Mucosa of stomach (tissue), 1 donor: ENCODE results near the gene LIN28A.
"Not testable (repeated sequence)": the region's sequence is repeated elsewhere in the genome, so short reads cannot be mapped to it uniquely, and the experiment has no call there.

Experiments
- H3K27me3 ChIP-seq: one replicate; pipeline ENCODE4 v1.7.0; 2013; ENCODE audit warnings: mild to moderate bottlenecking, low read length; ENCODE audit not compliant: control insufficient read depth, insufficient read depth
- H3K36me3 ChIP-seq: one replicate; pipeline ENCODE4 v1.7.0; 2013; ENCODE audit warnings: low read length; ENCODE audit not compliant: control insufficient read depth, insufficient read depth
- H3K4me1 ChIP-seq: one replicate; pipeline ENCODE4 v1.7.0; 2013; ENCODE audit warnings: mild to moderate bottlenecking, low read length; ENCODE audit not compliant: control insufficient read depth, insufficient read depth
- H3K4me3 ChIP-seq: one replicate; pipeline ENCODE4 v1.7.0; 2013; ENCODE audit warnings: low read length
- H3K9ac ChIP-seq: one replicate; pipeline ENCODE4 v1.7.0; 2013; ENCODE audit warnings: mild to moderate bottlenecking, low read length, moderate library complexity
- H3K9me3 ChIP-seq: one replicate; pipeline ENCODE4 v1.7.0; 2013; ENCODE audit warnings: mild to moderate bottlenecking, low read length, moderate library complexity; ENCODE audit not compliant: control insufficient read depth
- donor health status: Pancreatic carcinoma.

LIN28A gene

DNA sequence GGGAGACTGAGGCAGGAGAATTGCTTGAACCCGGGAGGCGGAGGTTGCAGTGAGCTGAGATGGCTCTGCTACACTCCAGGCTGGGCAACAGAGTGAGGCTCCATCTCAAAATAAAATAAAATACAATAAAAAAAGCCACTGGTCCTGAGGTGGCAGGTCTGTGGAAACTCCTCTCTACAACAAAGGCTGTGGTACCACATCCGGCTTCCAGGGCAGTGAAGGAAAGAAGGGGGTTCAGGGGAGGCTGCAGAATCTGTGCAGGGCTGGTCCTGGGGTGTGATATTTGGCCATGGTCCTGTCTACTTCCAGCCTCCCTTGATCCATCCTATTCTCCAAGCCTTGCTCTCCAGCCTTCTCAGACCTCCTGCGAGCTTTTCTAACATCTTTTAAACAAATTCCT lies 37.3 kb upstream of the LIN28A start:
- H3K4me1 ChIP-seq: peaks cover 3% of the 10 kb centered on the region
- no peak overlapping the region for H3K9ac ChIP-seq
- H3K27me3 ChIP-seq: no peaks in the 10 kb centered on the region
- H3K4me3 ChIP-seq: no peak overlapping the region
- H3K36me3 ChIP-seq: no peaks in the 10 kb centered on the region
- H3K9me3 ChIP-seq: no peaks in the 10 kb centered on the region

DNA sequence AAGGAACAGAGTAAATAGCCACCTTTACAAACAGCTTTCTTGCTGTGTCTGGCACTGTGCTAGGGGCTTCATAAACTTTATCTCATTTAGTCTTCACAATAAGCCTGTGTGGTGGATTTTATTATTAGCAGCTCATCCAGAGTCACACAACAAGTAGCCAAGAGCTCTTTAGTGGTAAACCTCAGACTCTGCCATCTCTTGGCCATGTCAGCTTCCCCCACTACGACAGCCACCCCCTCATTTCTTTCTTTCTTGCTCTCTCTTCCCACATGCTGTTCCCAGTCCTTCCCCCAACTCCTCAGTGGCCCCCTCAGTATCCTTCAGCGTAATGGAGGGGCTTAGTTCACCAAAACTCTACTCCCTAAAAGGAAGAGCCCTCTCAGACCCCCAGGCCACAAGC lies 36.8 kb upstream of the LIN28A start:
- Histone ChIP-seq H3K4me1 (peaks cover 8% of the 10 kb centered on the region), H3K9me3 (no peaks in the 10 kb centered on the region)

DNA sequence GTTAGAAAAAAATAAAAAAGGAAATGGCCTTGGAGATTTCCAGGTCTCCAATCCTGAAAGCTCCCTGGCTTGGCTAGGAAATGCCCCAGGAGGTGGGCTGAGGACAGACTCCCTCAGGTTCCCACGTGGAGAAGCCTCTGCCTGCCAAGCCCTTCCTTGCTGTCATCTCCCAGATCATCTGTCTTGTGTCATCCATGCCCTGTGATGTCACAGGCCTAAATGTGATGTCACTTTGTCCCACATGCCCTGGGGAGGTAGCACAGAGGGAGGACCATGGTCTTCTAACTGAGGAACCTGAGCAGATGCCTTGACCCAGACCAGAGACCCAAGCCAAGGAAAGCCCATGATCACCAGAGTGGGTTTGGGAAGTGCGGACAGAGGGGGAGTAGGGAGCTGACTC lies 36.3 kb upstream of the LIN28A start:
- not testable (repeated sequence) for H3K4me1 ChIP-seq, H3K9ac ChIP-seq, H3K9me3 ChIP-seq, H3K36me3 ChIP-seq, H3K27me3 ChIP-seq, H3K4me3 ChIP-seq

More for the DNA sequence above, 36.8 kb upstream of the LIN28A start:
- no peaks in the 10 kb centered on the region for H3K36me3 ChIP-seq
- no peak overlapping the region for H3K9ac ChIP-seq
- H3K27me3 ChIP-seq: no peaks in the 10 kb centered on the region
- H3K4me3 ChIP-seq: no peak overlapping the region

DNA sequence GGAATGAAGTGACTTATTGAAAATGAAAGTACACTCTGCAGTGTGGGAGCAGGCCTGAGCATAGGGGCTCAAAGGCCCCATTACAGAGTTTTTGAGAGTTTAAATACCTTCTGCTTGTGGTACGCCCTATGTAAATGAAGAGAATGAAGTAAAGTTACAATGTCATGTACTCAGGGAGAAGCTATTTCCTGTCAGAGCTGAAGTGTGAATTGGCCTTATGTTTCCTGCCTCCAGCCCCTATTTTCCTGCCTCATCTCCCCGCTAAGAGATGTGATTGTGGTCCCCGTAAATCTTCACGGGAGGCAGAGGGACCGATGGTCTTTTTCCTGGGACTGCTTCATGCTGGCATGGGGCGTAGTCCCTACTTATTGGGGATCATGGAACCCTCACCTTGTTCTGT lies 35.5 kb upstream of the LIN28A start:
- no peak overlapping the region for H3K9ac ChIP-seq
- no peaks in the 10 kb centered on the region for H3K9me3 ChIP-seq
- no peaks in the 10 kb centered on the region for H3K27me3 ChIP-seq
- H3K4me1 ChIP-seq: peaks cover 8% of the 10 kb centered on the region
- no peak overlapping the region for H3K4me3 ChIP-seq
- H3K36me3 ChIP-seq: no peaks in the 10 kb centered on the region

DNA sequence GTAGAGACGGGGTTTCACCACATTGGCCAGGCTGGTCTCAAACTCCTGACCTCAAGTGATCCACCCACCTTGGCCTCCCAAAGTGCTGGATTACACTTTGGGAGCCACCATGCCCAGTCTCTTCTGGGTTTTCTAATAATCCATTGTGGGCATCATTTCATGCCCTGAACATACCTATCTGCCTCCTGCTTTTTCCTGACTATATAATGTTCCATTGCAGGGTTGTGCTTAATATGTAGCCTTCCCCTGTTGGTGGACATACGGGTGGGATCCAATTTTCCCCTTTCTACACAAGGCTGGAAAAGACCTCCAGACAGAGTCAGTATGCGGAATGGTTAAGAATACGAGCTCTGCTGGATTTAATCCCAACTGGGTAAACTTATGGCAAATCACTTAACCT lies 34.6 kb upstream of the LIN28A start:
- Histone ChIP-seq H3K27me3 (no peaks in the 10 kb centered on the region), H3K36me3 (no peaks in the 10 kb centered on the region), H3K4me3 (no peak overlapping the region), H3K9me3 (no peaks in the 10 kb centered on the region), H3K9ac (no peak overlapping the region), H3K4me1 (peaks cover 8% of the 10 kb centered on the region)

DNA sequence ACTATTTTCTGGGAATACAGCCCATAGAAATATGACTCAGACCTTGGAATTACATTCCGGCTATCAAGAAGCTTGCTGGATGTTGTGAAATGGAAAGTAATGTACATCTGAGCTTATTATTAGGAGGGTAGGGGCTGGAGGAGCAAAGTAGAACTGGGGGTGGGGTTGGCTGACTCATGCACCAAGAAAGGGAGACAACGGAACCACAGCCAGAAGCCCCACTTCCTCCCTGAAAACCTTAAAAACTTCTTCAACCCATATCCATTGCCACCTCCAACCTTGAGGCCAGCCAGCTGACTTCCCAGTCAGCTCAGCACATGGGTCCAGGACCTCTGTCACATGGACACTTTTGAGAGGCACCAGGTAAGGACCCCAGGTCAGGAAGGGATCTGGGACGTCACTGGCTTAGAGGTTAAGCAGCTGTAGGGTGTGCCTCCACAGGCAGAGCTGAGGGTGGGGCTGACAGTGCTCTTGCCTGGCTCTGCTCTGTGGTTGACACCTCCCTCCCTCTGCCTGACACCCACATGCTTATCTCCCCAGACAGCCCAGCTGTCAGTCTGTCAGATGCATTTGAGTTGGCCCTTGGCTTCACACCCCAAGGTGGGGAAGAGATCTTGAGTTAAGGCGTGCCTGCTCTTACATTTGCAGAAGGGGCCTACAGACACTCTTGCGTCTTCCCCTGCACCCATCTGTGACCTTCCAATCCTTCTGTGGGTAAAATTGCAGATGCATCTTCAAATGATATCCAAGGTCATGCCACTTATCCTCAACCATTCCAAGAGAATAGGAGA lies 32.3 kb upstream of the LIN28A start:
- Histone ChIP-seq H3K27me3 (no peaks in the 10 kb centered on the region), H3K9me3 (no peaks in the 10 kb centered on the region), H3K9ac (no peak overlapping the region), H3K4me1 (peaks cover 8% of the 10 kb centered on the region), H3K36me3 (no peaks in the 10 kb centered on the region), H3K4me3 (no peak overlapping the region)

DNA sequence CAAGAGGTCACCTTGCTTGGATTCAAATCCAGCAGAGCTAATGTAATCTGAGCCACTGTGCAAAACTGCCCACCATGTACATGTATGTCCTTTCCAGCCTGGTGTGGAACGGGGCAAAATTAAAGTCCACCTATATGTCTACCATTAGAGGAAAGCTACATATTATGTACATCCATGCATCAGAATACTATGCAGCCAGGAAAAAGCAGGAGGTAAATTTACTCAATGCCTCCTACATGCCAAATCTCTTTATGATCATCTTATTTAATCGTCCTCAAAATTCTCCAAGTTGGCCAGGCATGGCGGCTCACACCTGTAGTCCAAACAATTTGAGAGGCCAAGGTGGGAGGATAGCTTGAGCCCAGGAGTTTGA lies 31.8 kb upstream of the LIN28A start:
- no peak overlapping the region for H3K4me3 ChIP-seq
- no peaks in the 10 kb centered on the region for H3K36me3 ChIP-seq
- peaks cover 8% of the 10 kb centered on the region for H3K4me1 ChIP-seq
- H3K9me3 ChIP-seq: no peaks in the 10 kb centered on the region
- no peaks in the 10 kb centered on the region for H3K27me3 ChIP-seq
- no peak overlapping the region for H3K9ac ChIP-seq

DNA sequence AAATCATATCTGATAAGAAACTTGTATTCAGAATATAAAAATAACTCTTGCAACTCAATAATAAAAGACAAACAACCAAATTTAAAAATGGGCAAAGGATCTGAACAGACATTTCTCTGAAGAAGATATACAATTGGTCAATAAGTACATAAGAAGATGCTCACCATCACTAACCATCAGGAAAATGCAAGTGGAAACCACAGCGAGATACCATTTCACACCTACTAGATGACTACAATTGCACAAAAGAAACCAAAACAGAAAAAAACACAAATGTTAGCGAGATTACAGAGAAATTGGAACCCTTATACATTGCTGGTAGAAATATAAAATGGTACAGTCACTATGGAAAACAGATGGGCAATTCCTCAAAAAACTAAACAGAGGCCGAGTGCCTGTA lies 26.5 kb upstream of the LIN28A start:
- no peak overlapping the region for H3K9ac ChIP-seq
- no peaks in the 10 kb centered on the region for H3K36me3 ChIP-seq
- no peaks in the 10 kb centered on the region for H3K9me3 ChIP-seq
- H3K27me3 ChIP-seq: no peaks in the 10 kb centered on the region
- no peak overlapping the region for H3K4me3 ChIP-seq
- no peaks in the 10 kb centered on the region for H3K4me1 ChIP-seq

DNA sequence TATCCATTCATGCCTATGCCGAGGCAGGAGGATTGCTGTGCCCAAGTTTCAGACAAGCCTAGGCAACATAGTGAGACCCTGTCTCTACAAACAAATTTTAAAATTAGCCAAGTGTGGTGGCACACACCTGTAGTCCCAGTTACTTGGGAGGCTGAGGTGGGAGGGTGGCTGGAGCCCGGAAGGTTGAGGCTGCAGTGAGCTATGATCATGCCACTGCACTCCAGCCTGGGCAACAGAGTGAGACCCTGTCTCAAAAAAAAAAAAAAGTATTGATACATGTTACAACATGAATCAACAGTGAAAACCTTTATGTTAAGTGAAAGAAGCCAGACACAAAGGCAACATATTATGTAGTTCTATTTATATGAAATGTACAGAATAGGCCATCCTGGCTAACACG lies 25.6 kb upstream of the LIN28A start:
- H3K36me3 ChIP-seq, H3K4me3 ChIP-seq, H3K4me1 ChIP-seq, H3K9ac ChIP-seq, H3K27me3 ChIP-seq, H3K9me3 ChIP-seq: not testable (repeated sequence)

DNA sequence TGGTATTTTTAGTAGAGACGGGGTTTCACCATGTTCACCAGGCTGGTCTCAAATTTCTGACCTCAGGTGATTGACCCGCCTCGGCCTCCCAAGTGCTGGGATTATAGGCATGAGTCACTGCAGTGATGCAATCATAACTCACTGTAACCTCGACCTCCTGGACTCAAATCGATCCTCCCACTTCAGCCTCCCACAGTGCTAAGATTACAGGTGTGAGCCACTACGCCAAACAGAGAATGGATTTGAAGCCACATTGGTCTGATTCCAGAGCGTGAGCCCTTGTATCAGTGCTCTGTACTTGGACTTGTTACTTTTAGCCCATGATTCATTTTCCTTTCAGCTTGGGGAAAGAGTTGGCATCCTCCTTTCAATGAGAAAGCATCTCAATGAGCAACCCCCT lies 23.2 kb upstream of the LIN28A start:
- no peaks in the 10 kb centered on the region for H3K9me3 ChIP-seq
- no peaks in the 10 kb centered on the region for H3K4me1 ChIP-seq
- no peaks in the 10 kb centered on the region for H3K27me3 ChIP-seq

DNA sequence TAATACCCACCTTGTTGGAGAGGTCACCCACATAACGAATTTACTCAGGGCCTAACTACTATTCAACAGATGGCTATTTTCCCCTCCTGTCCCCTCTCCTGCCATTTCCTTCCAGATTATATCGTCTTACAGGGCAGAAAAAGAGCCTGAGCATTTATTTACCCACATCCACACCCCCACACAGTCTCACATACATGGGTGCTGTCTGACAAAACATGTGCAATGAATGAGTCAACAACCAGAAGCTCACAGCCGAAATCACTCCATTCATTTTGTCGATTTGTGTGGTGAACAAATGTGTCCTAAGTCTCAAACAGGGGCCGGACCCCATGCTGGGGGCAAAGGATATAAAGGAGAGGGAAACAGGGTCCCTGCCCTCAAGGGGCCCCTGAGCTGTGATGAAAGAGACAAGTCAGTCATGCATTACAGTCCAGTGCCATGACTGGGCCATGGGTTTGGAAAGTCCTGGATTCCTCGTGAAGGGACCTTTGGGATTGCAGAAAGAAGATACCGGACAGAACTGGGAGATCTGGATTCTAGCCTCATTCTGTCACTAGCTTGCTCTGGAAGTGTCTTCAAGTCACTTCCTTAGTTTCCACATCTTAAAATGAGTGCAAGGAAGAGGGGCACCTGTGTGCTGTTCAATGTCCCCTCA lies 21.7 kb upstream of the LIN28A start:
- H3K4me1 ChIP-seq: no peaks in the 10 kb centered on the region
- H3K9ac ChIP-seq: no peak overlapping the region
- H3K27me3 ChIP-seq: no peaks in the 10 kb centered on the region
- no peaks in the 10 kb centered on the region for H3K36me3 ChIP-seq
- H3K9me3 ChIP-seq: no peaks in the 10 kb centered on the region
- H3K4me3 ChIP-seq: no peak overlapping the region

More for the DNA sequence above, 23.2 kb upstream of the LIN28A start:
- Histone ChIP-seq H3K9ac (no peak overlapping the region), H3K36me3 (no peaks in the 10 kb centered on the region), H3K4me3 (no peak overlapping the region)

DNA sequence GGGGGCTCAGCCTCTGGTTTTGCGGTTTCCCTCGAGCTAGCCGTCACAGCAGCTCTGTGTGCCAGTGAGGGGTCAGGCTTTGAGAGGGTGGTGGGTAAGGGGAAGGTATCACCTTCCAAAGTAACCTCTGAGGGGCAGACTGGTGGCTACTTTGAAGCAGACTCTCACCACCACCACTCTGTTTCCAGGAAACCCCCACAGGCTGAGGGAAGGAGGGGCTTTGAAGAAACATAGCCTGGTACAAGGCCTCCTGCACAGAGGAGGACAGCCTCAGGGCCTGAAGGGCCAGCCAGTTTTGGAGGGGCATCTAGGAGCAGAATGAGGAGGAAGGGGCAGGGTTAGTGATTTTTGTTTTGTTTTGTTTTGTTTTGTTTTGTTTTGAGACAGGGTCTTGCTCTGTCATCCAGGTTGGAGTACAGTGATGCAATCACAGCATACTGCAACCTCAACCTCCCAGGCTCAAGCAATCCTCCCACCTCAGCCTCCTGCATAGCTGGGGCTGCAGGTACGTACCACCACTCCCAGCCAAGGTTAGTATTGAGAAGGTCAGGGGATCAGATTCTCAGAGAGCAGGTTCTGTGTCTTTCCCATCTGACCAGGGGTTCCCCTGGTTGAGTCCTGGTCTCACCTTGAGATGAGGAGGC lies 20.9 kb upstream of the LIN28A start:
- Histone ChIP-seq H3K9ac (no peak overlapping the region), H3K36me3 (no peaks in the 10 kb centered on the region), H3K27me3 (no peaks in the 10 kb centered on the region), H3K9me3 (no peaks in the 10 kb centered on the region), H3K4me3 (no peak overlapping the region), H3K4me1 (no peaks in the 10 kb centered on the region)
